Right hindlimb (tissue), 1 donor: ENCODE data around the gene AFG1L.
"Not testable (repeated sequence)": the region's sequence is repeated elsewhere in the genome, so short reads cannot be mapped to it uniquely, and the experiment has no call there.

Source experiments
- DNase-seq: peaks from one replicate; pipeline ENCODE4 v3.0.0-alpha.2; 2018

AFG1L gene

DNA sequence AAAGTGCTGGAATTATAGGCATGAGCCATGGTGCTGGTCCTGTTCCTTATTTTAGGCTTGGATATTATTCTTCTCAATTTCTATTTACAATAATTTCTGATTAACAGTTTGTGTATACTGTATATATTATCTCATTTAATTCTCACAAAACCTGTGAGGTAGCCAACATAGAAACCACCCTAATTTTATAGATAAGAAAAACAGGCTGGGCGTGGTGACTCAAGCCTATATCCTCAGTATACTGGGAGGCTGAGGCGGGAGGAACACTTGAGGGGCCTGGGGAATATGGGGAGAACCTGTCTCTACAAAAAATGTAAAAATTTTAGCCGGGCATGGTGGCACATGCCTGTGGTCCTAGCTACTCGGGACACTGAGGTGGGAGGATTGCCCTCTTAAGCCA lies 3.8 kb upstream of the AFG1L start:
- DNase-seq: no peak

DNA sequence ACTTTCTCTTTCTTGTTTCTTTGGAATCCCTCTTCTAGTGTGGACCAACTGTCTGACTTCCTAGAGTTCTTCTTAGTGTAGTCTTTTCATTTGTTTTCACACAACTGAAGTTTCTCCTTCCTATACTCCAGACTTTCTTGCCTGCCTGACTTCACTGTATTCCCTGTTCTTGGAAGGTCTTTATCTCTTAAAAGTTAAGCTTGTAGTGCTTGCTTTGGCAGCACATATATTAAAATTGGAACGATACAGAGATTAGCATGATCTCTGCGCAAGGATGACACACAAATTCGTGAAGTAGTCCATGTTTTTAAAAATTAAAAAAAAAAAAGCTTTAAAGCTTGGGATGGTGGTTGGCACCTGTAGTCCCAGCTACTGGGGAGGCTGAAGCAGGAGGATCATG lies 2.3 kb upstream of the AFG1L start:
- DNase-seq: not testable (repeated sequence)

GRCh38 chr6:108293527-108294296 lies 1.1 kb upstream of the AFG1L start:
- DNase-seq: peak; percentile 20

GRCh38 chr6:108294297-108294726 lies 542 bp upstream of the AFG1L start:
- DNase-seq: no peak

DNA sequence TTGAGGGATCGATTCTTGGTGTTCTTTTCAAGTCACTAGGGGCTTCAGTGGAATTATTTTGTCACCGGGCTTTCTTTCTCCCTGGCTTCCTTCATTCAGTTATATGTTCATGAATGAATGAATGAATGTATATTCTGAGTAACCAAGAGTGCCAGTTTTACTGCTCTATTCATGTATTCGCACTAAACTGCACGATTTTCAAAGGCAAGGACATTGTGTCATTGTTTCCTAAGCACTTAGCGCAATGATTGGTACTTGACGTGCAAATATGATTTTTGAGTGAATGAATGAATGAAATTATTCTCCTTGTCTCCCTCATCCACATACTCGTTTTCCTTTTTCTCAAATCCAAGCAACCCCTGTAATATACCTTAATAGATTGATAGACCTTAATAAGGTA lies 822 bp downstream of the AFG1L start:
- no peak for DNase-seq

GRCh38 chr6:108302386-108302785 lies 7.5 kb downstream of the AFG1L start:
- no peak for DNase-seq

DNA sequence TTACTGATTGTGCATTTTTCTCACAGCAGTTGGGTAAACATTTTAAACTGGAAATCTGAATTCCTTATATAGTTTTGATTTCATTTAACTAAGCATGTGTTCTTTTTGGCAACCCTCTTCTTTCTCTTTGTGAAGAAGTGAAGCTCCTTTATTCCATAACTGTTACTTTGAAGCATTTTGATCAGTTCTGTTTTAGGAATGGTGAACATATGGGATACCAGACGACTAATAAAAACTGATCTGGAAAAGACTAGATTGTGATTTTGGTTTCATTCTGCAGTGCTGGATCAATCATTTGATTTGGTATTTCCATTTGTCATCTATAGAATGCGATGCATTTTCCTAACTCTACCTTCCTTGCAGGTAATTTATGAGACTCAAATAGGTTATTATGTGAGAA lies 9.8 kb downstream of the AFG1L start:
- DNase-seq: no peak

DNA sequence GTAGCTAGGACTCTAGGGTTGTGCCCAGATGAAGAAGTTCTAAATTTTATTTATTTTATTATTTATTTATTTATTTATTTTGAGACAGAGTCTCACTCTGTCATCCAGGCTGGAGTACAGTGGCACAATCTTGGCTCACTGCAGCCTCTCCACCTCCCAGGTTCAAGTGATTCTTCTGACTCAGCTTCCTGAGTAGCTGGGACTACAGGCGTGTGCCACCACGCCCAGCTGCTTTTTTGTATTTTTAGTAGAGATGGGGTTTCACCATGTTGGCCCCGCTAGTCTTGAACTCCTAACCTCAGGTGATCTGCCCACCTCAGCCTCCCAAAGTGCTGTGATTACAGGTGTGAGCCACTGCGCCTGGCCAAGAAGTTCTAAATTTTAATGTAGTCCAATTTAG lies 13.8 kb downstream of the AFG1L start:
- DNase-seq: not testable (repeated sequence)

DNA sequence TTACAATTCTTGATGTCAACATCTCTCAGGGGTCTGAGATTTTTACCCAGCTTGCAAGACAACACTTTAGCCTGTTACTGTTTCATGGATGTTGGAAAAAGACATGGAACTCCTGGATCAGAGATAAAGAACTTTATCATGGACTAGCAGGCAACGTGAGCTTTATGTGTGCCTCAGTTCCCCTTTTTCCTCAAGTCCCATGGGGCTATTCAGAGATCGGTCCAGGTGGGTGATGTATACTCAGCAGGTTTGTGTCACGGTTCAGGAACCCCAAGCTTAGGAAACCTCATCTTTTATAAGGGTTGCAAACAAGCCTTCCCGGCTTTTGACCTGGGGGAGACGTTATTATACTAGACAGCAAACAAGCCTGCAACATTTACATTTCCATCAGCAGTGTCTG lies 15.0 kb downstream of the AFG1L start:
- no peak for DNase-seq

- no peak for DNase-seq
Observed at GRCh38 chr6:108312605-108313004, 17.8 kb downstream of the AFG1L start.

GRCh38 chr6:108321253-108321747 lies 26.4 kb downstream of the AFG1L start:
- no peak for DNase-seq

DNA sequence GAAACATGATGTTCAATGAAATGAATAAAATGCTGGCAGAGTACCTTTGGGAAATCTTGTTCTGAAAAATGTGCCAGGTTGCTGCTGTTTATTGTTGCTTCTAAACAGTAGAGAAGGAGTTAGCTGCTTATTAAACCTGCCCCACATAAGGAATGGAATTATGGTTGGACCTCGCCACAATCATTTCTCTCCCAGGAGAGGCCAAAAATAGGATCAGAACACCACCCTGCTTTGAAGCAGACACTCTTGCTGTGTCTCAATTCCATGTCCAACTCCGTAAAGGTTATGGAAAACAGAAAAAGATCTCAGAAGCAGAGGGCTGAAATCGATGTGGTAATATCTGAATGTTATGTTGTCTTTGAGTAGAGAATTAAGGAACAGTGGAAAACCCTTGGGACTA lies 27.9 kb downstream of the AFG1L start:
- no peak for DNase-seq

GRCh38 chr6:108323710-108324466 lies 29.0 kb downstream of the AFG1L start:
- no peak for DNase-seq

- not testable (repeated sequence) for DNase-seq
Observed at GRCh38 chr6:108330221-108330785, 35.4 kb downstream of the AFG1L start.

DNA sequence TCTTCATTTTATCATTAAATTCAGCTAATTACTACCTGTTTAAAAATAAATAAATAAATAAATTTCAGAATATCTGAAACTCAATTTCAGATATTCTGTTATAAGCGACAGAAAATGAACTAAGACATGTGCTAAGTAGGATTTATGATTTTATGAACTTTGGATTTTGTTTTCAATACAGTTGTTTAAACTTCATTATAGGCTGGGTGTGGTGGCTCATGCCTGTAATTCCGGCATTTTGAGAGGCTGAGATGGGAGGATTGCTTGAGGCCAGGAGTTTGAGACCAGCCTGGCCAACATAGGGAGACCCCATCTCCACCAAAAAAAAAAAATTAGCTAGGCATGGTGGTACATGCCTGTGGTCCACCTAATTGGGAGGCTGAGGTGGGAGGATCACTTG lies 36.0 kb downstream of the AFG1L start:
- DNase-seq: no peak

DNA sequence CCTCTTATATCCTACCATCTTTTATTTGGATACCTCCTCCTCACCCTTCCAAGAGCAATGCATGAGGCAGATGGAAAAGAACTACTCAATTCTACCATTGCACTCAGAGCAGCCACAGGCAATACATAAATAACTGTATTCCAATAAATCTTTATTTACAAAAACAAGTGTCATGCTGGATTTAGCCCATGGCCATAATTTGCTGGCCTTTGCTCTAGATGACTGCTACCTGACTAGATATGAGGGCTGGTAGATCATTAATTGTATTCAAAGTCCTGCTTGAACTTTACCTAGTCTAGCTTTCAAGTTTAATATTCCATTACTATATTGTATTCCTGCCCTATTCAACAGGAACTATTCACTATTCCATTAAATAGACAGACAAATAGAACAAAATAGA lies 37.1 kb downstream of the AFG1L start:
- no peak for DNase-seq

DNA sequence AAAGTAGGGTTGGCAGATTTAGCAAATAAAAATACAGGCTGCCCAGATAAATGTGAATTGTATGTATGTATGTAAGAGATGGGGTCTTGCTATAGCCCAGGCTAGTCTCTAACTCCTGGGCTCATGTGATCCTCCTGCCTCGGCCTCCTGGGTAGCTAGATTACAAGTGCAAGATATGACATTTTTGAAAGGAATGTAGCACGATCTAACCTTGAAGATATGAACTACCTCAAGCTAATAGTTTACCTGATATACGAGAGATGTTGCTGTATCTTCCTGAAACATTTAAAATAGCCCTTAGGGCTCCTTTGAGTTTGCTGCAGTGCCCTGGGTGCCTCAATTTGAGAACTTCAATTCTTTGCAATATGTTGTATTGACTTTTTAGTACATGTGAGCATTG lies 42.1 kb downstream of the AFG1L start:
- DNase-seq: no peak

- DNase-seq: no peak
Observed at GRCh38 chr6:108337721-108338120, 42.9 kb downstream of the AFG1L start.

DNA sequence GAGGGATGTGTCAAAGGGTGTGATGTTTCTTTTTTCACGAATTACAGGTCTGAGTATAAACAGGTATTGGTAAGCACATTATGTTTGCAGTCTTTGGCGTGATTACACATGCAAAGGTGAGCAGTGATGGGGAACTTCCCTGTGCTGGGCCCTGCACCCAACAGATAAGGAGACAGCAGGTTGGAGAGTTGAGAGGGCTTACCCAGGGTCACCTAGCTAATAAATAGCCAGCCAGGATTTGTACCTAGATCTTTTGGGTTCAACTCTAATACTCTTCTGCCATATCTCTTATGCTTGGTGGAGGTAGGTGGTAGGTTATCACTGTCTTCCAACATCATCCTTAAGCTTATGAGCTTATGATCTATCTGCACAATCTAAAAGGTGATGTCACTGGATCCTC lies 46.5 kb downstream of the AFG1L start:
- no peak for DNase-seq

GRCh38 chr6:108343894-108344293 lies 49.0 kb downstream of the AFG1L start:
- no peak for DNase-seq

GRCh38 chr6:108348655-108349349 lies 53.9 kb downstream of the AFG1L start:
- DNase-seq: no peak

GRCh38 chr6:108350528-108350927 lies 55.7 kb downstream of the AFG1L start:
- DNase-seq: no peak

- DNase-seq: no peak
Observed at GRCh38 chr6:108353853-108354252, 59.0 kb downstream of the AFG1L start.
